ENCODE measurements around the gene SH3BGRL.
"Not testable (repeated sequence)": the region's sequence is repeated elsewhere in the genome, so short reads cannot be mapped to it uniquely, and the experiment has no call there.

The SH3BGRL gene

DNA sequence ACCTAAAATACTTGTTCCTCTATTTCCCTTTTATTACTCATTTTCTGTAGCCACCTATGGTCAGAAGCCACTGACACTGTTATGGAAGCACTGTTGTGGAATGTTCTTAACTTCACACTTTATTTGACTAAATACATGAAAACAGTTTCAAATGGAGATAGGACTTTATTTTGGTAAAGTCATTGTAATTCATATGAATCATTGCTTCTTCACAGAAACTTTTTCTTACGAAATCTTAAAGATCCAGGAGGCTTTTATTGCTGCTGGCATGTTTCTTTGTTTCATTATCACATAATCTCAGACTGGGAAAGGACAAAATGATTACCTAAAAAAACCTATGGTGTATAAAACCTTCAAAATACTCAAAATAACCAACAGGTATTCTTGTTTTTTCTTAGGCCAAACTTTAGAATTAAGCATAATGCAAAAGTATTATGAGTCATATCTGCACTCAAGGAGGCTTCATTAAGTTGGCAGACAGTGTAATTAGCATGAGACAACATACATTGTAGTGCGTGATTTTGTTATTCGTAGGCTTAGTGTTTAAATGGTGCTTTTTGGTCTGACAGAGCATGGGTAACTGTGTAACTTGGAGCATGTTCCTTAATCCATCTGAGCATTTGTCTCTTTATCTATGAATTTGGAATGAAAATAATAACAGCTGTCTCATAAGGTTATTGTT, 58.0 kb downstream of the SH3BGRL start:
- no peak for DNase-seq

DNA sequence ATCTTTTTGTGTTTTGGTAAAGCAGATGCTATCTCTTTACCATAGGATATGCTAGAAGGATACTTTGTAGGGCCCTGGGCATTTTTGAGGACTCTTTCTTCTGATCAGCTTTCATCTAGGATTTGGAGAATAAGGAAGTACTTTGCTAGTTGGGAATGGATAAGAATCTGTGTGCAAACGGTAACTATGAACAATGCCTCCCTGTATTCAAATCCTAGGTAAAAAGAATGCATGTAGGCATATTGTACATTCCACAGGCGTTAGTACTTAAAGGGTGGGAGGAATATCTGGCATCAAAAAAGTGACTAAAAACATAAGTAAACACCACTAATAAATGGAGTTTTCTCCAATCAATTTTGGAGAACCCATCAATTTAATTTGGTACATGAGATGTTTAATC, 59.7 kb downstream of the SH3BGRL start:
- DNase-seq = no peak

DNA sequence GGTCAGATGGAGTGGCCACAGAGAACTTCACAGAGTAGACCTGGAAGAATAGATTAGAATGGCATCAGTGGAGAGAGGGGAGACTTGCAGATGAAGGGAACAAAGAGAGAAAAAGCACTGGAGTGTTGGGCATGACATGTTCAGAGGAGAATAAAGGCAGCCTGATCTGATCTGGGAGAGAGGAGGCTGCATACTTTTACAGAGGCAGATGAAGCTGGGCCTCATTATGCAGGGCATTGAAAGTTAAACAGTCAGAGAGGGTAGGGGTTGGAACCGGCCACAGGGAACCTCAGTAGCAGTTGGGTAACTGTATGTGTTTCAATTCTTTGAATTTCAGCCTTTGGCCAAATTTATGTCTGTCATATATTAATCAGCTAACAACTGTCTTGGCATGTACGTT, 61.2 kb downstream of the SH3BGRL start:
- DNase-seq = no peak

DNA sequence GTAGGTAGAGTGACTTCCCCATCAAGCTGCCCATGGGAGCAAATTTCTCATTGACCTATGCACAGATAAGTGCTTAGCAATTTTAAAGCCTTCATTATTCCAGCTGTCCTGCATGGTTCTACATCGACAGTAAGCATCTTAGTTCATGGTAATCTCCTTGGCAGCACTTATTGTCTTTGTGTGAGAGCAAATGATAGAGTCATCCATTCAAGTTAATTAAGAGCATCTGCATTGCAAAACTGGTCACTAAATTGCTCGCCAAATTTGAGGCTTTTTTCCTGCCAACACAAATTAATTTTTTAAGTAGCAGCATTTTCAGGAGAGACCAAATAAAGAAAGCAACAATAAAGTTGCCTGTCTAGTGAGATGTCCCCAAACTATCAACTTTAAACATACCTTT, 76.7 kb downstream of the SH3BGRL start:
- no peak for DNase-seq

DNA sequence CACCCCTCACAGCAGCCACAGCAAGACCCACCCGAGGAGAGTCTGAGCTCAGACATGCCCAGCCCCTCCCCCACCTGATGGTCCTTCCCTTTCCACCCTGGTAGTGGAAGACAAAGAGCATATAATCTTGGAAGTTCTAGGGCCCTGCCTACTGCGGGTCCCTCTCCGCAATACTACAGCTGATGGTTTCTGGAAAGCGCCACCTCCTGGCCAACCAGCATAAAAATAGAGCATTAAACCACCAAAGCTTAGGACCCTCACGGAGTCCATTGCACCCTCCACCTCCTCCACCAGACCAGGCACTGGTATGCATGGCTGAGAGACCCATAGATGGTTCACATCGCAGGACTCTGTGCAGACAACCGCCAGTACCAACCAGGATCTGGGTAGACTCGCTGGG, 78.2 kb downstream of the SH3BGRL start:
- DNase-seq = no peak

DNA sequence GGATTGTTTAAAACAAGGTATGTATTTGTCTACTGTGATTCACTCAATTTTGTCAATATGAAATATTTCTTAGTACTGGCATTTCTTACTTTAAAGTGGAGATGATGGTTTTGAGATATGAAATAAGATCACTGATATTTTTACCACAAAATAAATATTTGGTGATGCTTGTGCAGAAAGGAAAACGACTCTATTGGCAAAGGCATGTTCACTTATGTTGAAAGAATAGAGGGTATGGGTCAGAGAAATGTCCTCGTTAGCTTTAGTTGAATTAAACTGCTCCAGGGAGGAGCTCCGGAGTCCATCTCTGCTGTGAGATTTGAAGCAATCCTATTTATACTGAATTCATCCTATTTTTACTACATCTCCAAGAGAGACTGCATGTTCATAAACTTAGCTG, 84.2 kb downstream of the SH3BGRL start:
- DNase-seq = no peak

DNA sequence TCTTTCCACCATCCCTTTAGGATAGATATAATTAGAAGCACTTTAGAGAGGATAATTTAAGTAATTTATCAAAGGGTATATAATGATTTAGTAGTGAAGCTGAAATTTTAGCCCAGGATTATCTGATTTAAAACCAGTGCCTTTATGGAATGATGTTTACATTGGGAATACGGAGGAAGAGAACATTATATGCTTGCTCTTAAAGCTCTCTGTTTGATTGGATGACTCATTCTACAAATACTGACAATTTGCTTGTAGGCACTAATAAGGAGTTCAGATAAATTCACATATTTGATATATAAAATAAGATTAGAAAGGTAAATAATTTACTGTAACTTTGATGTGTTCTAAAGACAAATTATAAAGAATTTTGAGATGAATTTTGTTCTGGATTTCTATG, 84.7 kb downstream of the SH3BGRL start:
- no peak for DNase-seq

DNA sequence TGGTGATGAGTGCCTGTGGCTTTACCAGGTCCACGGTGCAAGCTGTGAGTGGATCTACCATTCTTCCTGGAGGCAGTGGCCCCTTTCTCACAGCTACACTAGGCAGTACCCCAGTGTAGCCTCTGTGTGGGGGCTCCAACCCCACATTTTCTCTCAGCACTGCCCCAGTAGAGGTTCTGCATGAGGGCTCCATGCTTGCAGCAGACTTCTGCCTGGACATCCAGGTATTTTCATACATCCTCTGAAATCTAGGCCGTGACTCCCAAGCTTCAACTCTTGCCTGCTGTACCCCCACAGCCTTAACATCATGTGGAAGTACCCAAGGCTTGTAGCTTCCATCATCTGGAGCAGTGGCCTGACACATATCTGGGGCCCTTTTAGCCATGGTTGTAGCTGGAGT, 90.1 kb downstream of the SH3BGRL start:
- DNase-seq = no peak

DNA sequence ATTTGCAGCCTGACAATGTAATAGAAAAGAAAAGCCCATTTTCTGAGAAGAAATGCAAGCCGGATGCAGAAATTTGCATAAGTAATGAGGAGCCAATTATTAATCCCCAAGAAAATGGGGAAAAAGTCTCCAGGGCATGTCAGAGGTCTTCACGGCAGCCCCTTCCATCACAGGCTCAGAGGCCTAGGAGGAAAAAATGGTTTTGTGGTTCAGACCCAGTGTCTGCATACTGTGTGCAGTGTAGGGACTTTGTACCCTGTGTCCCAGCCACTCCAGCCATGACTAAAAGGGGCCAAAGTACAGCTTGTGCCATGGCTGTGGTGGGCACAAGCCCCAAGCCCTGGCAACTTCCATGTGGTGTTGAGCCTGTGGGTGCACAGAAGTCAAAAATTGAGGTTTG, 92.2 kb downstream of the SH3BGRL start:
- no peak for DNase-seq

DNA sequence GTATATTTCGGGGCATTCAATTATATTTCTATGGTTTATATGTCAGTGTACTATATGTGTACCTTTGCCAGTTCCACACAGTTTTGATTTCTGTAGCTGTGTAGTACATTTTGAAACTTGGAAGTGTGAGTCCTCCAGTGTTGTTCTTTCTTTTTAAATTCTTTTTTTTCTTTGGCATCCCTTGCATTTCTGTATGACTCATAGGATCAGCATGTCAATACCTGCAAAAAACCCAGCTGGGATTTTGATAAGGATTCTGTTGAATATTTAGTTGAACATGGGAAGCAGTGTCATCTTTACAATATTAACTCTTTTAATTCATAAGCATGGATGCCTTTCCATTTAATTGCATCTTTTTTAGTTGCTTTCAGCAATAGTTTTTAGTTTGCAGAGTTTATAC, 100.0 kb downstream of the SH3BGRL start:
- no peak for DNase-seq

DNA sequence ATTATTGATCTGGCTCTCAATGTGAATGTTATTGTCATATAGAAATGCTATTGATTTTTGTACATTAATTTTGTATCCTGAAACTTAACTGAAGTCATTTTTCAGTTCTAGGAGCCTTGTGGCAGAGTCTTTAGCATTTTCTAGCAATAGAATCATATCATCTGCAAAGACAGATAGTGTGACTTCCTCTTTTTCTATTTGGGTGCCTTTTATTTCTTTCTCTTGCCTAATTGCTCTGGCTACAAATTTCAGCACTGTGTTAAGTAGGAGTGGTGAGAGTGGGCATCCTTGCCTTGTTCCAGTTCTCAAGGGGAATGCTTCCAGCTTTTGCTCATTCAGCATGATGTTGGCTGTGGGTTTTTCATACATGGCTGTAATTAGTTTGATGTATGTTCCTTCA, 102.7 kb downstream of the SH3BGRL start:
- DNase-seq = no peak

DNA sequence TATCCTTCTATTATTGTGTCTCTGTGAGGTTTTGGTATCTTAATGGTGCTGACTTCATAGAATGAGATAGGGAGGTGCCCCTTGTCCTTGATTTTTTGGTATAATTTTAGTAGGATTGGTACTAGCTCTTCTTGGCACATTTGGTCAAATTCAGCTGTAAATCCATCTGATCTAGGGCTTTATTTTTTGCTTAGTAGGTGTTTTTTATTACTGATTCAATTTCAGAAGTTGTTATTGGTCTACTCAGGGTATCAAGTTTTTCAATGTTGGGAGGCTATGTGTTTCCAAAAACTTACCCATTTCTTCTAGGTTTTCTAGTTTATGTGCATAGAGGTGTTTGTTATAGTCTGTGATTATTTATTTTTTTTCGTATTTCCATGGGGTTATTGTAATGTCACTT, 103.3 kb downstream of the SH3BGRL start:
- no peak for DNase-seq

DNA sequence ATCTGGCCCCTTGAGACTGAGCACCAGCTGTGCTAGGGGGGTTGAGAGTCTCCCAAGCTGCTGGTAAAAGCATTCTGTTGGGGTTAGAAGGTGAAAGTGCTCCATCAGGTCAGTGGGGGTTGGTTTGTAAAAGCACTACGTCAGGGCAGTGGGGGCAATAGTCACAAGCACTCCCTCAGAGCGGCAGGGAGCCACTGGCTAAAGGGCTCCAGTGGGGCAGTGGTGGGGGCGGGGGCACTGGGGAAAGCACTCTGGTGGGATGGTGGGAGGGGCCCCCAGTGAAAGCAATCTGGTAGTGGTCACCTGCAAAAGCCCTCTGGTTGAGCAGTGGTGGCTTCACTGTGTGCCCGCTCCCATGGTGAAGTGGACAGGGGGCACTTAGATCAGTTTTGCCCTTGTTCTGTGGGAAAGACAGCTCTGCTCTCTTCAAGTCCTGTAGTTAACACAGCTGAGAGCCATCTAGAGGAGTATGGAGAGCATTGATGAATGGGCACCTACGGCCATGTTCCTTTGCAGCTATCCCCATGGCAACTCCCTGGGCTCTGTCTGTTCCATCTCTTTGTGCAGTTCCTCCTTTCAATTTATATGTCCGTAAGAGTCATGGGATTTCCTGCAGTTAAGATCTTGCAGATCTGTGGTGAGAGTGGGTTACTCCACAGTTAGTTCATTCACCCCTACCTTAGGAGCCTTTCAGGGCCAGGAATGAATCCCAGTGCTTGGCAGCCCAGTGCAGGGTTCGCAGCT, 106.4 kb downstream of the SH3BGRL start:
- DNase-seq = no peak

DNA sequence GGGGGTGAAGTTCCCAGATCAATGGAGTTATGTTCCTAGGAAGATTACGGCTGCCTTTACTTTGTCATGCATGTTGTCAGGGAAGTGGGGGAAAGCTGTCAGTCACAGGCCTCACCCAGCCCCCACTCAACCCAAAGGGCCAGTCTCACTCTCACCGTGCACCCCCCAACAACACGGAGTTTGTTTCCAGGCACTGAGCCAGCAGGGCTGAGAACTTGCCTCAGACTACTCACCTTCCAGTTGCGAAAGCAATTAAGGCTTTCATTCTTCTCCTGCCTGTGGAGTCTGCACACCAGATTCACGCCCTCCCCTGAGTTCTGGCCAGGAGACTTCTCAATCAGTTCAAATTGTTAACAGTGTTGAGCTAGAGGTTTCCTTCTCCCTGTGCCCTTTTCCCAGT, 114.3 kb downstream of the SH3BGRL start:
- no peak for DNase-seq

DNA sequence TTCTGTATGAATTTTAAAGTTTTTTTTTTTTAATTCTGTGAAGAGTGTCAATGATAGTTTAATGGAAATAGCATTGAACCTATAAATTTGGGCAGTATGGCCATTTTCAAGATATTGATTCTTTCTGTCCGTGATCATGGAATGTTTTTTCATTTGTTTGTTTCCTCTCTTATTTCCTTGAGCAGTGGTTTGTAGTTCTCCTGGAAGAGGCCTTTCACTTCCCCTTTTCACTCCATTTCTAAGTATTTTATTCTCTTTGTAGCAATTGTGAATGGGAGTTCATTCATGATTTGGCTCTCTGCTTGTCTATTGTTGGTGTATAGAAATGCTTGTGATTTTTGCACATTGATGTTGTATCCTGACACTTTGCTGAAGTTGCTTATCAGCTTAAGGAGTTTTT, 129.8 kb downstream of the SH3BGRL start:
- DNase-seq = not testable (repeated sequence)

DNA sequence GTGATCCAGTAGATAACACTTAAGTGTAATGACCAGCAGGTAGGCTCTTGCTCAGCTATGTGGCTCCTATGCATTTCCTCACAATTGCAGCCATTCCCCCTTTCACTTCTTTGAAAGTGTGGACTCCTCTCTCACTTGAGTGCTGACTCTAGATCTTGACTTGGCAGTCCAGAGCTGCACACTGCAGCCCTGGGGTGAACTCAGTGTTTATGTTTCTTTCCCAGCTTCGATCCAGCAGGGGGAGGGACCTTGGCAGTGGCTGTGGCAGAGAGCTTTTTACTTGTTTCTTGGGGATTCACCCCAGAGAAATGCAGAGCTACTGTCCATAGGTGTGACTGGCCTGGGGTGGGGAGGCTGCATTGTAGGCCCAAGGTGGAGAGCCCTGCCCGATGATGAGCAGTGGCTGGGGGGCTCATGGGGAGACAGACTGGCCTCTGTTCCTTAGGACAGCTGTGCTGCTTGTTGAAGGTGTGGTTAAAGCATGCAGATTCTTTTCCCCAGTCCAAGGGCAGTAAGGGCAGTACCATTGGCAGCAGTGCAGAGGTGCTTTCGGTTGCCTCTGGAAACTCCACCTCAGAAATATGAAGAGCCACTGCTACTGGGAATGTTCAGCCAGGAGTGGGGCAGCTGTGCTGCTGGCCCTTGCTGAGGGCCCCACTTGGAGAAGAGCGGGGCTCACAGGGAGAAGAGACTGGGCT, 134.7 kb downstream of the SH3BGRL start:
- no peak for DNase-seq

DNA sequence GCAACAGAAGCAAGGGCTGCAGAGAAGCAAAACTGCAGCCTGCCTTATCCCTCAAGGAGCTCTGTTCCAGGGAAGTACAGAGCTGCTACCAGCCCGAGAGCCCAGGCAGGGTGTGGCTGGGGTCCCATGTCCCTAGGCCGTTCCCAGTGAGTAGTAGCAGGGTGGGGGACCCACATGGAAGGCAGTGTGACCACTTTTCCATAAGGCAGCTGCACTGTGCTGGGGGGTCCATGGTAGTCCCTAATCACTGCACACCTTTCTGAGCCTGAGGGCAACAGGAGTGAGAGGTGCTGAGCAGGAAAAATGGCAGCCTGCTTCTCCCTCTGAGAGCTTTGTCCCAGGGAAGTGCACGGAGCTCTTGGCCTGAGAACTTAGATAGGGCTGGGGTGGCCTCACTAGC, 135.9 kb downstream of the SH3BGRL start:
- no peak for DNase-seq

DNA sequence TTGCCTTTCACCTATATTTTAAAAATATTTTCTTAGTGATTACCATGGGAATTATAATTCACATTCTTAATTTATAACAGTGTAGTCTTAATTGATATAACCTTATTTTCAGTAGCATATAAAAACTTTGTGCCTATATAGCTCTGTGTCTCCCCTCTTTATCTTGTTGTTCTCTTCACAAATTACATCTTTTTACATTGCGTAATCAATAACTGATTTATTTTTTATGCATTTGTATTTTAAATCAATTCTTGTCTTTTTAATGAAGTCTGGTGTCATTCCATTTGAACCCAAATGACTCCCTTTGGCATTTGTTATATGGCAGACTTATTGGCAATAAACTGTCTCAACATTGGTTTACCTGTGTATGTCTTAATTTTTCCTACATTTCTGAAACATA, 137.0 kb downstream of the SH3BGRL start:
- no peak for DNase-seq

DNA sequence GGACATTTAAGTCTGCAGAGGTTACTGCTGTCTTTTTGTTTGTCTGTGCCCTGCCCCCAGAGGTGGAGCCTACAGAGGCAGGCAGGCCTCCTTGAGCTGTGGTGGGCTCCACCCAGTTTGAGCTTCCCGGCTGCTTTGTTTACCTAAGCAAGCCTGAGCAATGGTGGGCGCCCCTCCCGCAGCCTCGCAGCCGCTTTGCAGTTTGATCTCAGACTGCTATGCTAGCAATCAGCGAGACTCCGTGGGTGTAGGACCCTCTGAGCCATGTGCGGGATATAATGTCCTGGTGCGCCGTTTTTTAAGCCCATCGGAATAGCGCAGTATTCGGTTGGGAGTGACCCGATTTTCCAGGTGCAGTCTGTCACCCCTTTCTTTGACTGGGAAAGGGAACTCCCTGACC, 143.4 kb downstream of the SH3BGRL start:
- DNase-seq = not testable (repeated sequence)

Data from activated CD4-positive, CD25-positive, alpha-beta regulatory T cell (primary cell).